ENCODE results near the gene C6orf52. TPM values are rescaled to one million over a fixed set of nuclear protein-coding genes. Genes with fewer than 3 reads are reported as not detected.

Gene C6orf52
- total and polyA plus RNA-seq, 2 donors from 2014 or later, result 1.5 to 3.8 TPM

DNA sequence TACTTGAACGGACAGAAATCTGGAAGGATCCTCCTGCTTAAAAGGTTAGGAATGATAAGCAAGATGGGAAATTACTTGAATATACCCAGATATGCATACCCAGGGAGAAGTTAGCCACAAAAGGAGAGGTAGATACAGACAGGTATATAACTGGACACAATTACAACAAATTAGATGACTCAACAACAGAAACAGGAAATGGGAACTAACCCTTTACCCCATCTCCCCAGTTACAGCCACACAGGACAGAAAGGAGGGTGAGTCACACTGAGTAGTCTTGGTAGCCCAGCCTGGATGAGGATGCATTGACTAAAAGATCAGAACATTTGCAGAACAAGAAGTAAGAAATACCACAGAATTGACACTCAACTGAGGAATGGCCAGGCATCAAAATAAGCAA lies 61.2 kb downstream of the C6orf52 start:
- Histone ChIP-seq H3K36me3 (ENCODE audit: control insufficient read depth in 2 of 3, insufficient read depth in 3 of 3, low read length in 3 of 3) (peaks cover 0 to 2% (median 0%) of the 10 kb centered on the region in 3 donors), H3K27me3 (ENCODE audit: control insufficient read depth, insufficient read depth, low read length) (no peaks in the 10 kb centered on the region), H3K4me3 (ENCODE audit: low read length in 3 of 3) (no peak overlapping the region), H3K9me3 (ENCODE audit: control insufficient read depth in 2 of 3, insufficient read depth in 1 of 3, low read length in 3 of 3) (no peaks in the 10 kb centered on the region), H3K9ac (ENCODE audit: low read length in 3 of 3) (no peak overlapping the region), H3K27ac (ENCODE audit: low read depth in 2 of 2, low read length in 2 of 2) (no peak overlapping the region), H3K4me1 (ENCODE audit: control insufficient read depth in 2 of 3, insufficient read depth in 2 of 3, low read depth in 1 of 3, low read length in 3 of 3) (no peaks in the 10 kb centered on the region)
- intact Hi-C loops (cut with DNase I), result no loop called here
- TF ChIP-seq, protein P1, sequence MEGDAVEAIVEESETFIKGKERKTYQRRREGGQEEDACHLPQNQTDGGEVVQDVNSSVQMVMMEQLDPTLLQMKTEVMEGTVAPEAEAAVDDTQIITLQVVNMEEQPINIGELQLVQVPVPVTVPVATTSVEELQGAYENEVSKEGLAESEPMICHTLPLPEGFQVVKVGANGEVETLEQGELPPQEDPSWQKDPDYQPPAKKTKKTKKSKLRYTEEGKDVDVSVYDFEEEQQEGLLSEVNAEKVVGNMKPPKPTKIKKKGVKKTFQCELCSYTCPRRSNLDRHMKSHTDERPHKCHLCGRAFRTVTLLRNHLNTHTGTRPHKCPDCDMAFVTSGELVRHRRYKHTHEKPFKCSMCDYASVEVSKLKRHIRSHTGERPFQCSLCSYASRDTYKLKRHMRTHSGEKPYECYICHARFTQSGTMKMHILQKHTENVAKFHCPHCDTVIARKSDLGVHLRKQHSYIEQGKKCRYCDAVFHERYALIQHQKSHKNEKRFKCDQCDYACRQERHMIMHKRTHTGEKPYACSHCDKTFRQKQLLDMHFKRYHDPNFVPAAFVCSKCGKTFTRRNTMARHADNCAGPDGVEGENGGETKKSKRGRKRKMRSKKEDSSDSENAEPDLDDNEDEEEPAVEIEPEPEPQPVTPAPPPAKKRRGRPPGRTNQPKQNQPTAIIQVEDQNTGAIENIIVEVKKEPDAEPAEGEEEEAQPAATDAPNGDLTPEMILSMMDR (IDR thresholded peaks at IDR 0.05; ENCODE audit: borderline replicate concordance, extremely low read depth, insufficient read depth), result no peak
- DNase-seq, result no peak
- no peak for FAIRE-seq

DNA sequence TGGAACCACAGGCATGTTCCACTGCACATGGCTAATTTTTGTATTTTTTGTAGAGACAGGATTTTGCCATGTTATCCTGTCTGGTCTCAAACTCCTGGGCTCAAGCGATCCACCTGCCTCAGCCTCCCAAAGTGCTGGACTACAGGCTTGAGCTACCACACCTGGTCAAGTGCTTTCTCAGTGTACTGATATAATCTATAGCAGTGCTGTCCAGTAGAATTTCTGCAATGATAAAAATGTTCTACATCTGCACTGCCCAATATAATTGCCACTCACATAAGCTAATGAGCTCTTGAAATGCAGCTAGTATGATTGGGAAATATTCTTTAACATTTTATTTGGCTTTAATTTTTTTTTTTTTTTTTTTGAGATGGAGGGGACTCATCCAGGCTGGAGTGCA lies 64.2 kb downstream of the C6orf52 start:
- Histone ChIP-seq H3K9me3 (ENCODE audit: control insufficient read depth in 2 of 3, insufficient read depth in 1 of 3, low read length in 3 of 3) (no peaks in the 10 kb centered on the region), H3K27ac (ENCODE audit: low read depth in 2 of 2, low read length in 2 of 2) (no peak overlapping the region), H3K4me1 (ENCODE audit: control insufficient read depth in 2 of 3, insufficient read depth in 2 of 3, low read depth in 1 of 3, low read length in 3 of 3) (no peaks in the 10 kb centered on the region), H3K4me3 (ENCODE audit: low read length in 3 of 3) (no peak overlapping the region), H3K9ac (ENCODE audit: low read length in 3 of 3) (no peak overlapping the region), H3K27me3 (ENCODE audit: control insufficient read depth, insufficient read depth, low read length) (no peaks in the 10 kb centered on the region), H3K36me3 (ENCODE audit: control insufficient read depth in 2 of 3, insufficient read depth in 3 of 3, low read length in 3 of 3) (peaks cover 0 to 10% (median 4%) of the 10 kb centered on the region in 3 donors)
- DNase-seq, result no peak
- no peak for FAIRE-seq
- intact Hi-C loops (cut with DNase I), result no loop called here
- TF ChIP-seq, protein P1 (IDR thresholded peaks at IDR 0.05; ENCODE audit: borderline replicate concordance, extremely low read depth, insufficient read depth), result no peak

DNA sequence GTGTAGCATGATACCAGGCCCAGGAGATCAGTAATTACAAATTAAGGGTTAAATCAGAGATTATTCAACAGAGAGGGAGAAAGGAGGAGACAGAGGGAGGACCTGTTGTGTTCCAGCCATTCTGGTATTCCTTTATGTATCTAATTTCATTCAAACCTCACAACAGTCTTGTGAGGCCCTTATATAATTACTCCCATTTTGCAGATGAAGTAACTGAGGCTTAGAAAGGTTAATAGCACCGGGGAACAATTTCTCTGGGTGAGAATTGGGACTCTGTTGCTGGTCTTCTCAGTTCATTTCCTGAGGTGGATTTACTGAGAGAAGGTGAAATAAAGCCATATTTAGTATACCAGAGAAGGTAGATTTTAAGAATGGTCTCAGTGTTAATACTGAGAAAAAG lies 66.6 kb downstream of the C6orf52 start:
- TF ChIP-seq, protein P1 (IDR thresholded peaks at IDR 0.05; ENCODE audit: borderline replicate concordance, extremely low read depth, insufficient read depth), result no peak
- Histone ChIP-seq H3K27me3 (ENCODE audit: control insufficient read depth, insufficient read depth, low read length) (no peaks in the 10 kb centered on the region), H3K9me3 (ENCODE audit: control insufficient read depth in 2 of 3, insufficient read depth in 1 of 3, low read length in 3 of 3) (no peaks in the 10 kb centered on the region), H3K36me3 (ENCODE audit: control insufficient read depth in 2 of 3, insufficient read depth in 3 of 3, low read length in 3 of 3) (peaks cover 0 to 10% (median 10%) of the 10 kb centered on the region in 3 donors), H3K4me1 (ENCODE audit: control insufficient read depth in 2 of 3, insufficient read depth in 2 of 3, low read depth in 1 of 3, low read length in 3 of 3) (no peaks in the 10 kb centered on the region), H3K4me3 (ENCODE audit: low read length in 3 of 3) (no peak overlapping the region), H3K27ac (ENCODE audit: low read depth in 2 of 2, low read length in 2 of 2) (no peak overlapping the region), H3K9ac (ENCODE audit: low read length in 3 of 3) (no peak overlapping the region)
- DNase-seq, result no peak
- intact Hi-C loops (cut with DNase I), result no loop called here
- FAIRE-seq, result no peak

DNA sequence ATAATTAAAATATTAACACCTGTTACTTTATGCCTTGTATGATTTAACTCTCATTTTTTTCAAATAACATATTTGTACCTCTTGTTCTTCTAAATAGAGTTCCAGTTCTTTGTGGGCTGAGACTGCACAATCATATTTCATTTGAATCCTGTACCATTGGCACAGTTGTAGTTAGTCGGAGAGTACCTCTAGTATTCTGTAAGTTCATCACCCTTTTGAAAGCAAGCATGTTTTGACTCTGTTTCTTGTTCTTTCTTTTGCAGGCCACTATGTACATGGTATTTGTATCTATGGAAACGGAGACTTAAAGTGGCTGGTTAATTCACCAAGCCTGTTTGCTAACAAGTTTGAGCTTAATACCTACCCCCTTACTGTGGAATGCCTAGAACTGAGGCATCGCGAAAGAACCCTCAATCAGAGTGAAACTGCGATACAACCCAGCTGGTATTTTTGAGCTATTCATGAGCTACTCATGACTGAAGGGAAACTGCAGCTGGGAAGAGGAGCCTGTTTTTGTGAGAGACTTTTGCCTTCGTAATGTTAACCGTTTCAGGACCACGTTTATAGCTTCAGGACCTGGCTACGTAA lies 68.2 kb downstream of the C6orf52 start:
- peaks cover 2 to 10% (median 10%) of the 10 kb centered on the region in 3 donors for H3K36me3 ChIP-seq (ENCODE audit: control insufficient read depth in 2 of 3, insufficient read depth in 3 of 3, low read length in 3 of 3)
- FAIRE-seq (no peak), DNase-seq (peak in 2 of 5 donors; percentile 15 to 58)
- H3K9ac ChIP-seq (ENCODE audit: low read length in 3 of 3), result no peak overlapping the region
- H3K27ac ChIP-seq (ENCODE audit: low read depth in 2 of 2, low read length in 2 of 2), result no peak overlapping the region
- H3K9me3 ChIP-seq (ENCODE audit: control insufficient read depth in 2 of 3, insufficient read depth in 1 of 3, low read length in 3 of 3), result no peaks in the 10 kb centered on the region
- no peaks in the 10 kb centered on the region for H3K4me1 ChIP-seq (ENCODE audit: control insufficient read depth in 2 of 3, insufficient read depth in 2 of 3, low read depth in 1 of 3, low read length in 3 of 3)
- TF ChIP-seq, protein P1 (IDR thresholded peaks at IDR 0.05; ENCODE audit: borderline replicate concordance, extremely low read depth, insufficient read depth), result no peak
- intact Hi-C loops (cut with DNase I), result no loop called here
- no peaks in the 10 kb centered on the region for H3K27me3 ChIP-seq (ENCODE audit: control insufficient read depth, insufficient read depth, low read length)
- no peak overlapping the region for H3K4me3 ChIP-seq (ENCODE audit: low read length in 3 of 3)

Data from kidney (tissue), 14 donors.